GM12864 (cell line): ENCODE measurements around the gene TTC38.

ENCODE experiments used
- DNase-seq: peaks from one replicate; pipeline ENCODE4 v3.0.0-alpha.2; 2011; ENCODE audit warnings: low read depth
- H3K4me3 ChIP-seq: 2 replicates; pipeline ENCODE4 v1.5.1; 2011; ENCODE audit warnings: mild to moderate bottlenecking, low read depth, low read length, control low read depth
- CTCF ChIP-seq: IDR thresholded peaks from 2 replicates; pipeline ENCODE4 v1.5.1; 2011; ENCODE audit warnings: low read depth, mild to moderate bottlenecking, moderate library complexity, low read length, control low read depth, inconsistent platforms; ENCODE audit errors: missing control alignments

Gene TTC38

GRCh38 chr22:46239261-46240048, 28.4 kb upstream of the TTC38 start:
- DNase-seq = no peak
- no peak overlapping the region for H3K4me3 ChIP-seq
- no peak for TF ChIP-seq CTCF

DNA sequence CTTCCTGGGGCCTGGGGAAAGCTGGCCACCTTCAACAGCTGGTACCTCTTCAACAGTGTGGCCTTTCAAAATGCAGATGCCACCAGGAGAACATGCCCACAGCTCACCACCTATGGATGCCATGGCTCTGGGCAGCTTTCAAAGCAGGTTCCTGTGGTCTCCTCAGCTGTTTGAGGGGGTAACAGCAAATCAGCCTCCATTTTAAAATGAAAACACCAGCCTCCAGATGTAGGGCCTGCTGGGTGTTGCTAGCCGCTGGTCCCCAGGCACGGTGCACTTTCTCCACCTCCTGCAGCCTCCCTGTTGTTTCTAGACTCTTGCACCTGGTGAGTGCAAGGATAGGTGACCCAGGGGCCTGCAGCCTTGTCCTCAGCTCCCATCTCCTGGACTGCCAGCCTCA, 27.7 kb upstream of the TTC38 start:
- DNase-seq = no peak
- H3K4me3 ChIP-seq = no peak overlapping the region

GRCh38 chr22:46240506-46240905, 27.3 kb upstream of the TTC38 start:
- DNase-seq = no peak
- no peak overlapping the region for H3K4me3 ChIP-seq
- TF ChIP-seq CTCF = no peak

More for the DNA sequence above, 27.7 kb upstream of the TTC38 start:
- TF ChIP-seq CTCF = no peak

DNA sequence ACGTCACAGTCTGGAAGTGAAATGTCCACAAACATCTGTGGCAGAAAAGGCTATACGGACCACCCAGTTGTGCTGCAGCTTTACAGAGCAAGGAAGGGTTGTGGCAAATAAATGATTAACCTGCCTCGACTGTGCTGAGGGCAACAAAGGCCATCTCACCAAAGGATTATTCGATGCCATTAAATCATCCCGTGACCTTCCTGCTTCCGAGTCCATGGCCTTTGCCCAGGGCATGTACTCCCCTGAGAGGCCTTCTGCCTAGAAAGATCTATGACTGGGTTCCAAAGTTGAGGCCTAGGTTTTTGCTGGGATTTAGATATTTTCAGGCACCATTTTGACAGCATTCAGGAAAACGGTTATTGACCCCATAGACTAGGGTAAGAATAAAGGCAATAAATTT, 26.9 kb upstream of the TTC38 start:
- no peak for TF ChIP-seq CTCF
- DNase-seq = no peak
- H3K4me3 ChIP-seq = no peak overlapping the region

GRCh38 chr22:46241396-46242007, 26.3 kb upstream of the TTC38 start:
- H3K4me3 ChIP-seq = no peak overlapping the region
- TF ChIP-seq CTCF = no peak

DNA sequence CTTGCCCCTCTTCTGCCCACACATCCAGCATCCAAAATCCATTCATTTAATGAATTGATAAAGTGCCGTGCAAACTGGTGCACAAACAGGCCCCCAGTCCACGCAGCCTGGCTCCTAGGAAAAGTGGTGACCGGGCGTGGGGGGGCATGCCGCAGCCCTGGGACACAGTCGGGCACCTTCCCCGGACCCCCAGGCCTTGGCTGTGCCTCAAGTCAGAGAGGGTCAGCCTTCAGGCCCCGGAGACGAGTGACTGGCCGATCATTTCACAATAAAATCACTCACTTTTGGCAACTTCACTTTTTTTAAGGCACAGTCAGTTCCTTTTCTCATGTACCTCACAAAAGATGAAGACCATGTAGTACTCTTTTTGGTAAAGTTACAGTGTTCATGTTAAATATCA, 25.7 kb upstream of the TTC38 start:
- no peak for DNase-seq
- no peak for TF ChIP-seq CTCF
- H3K4me3 ChIP-seq = no peak overlapping the region

More at GRCh38 chr22:46241396-46242007, 26.3 kb upstream of the TTC38 start:
- no peak for DNase-seq
